NT2/D1 (cell line): Measurements from ENCODE around the gene RPP30.

ENCODE experiments used
- SUZ12 ChIP-seq: IDR thresholded peaks from 2 replicates; pipeline ENCODE4 v1.6.1; 2011; ENCODE audit not compliant: insufficient read length, insufficient read depth; ENCODE audit errors: extremely low read depth
- YY1 ChIP-seq: IDR thresholded peaks from 2 replicates; pipeline ENCODE4 v1.6.1; 2011; ENCODE audit not compliant: insufficient read length, insufficient read depth
- ZNF274 ChIP-seq: IDR thresholded peaks from 2 replicates; pipeline ENCODE4 v1.6.1; 2011; ENCODE audit warnings: mild to moderate bottlenecking, low read depth, low read length

GRCh38 chr10:90834326-90834725 is 37.4 kb upstream of the RPP30 start:
- TF ChIP-seq YY1, result no peak
- TF ChIP-seq SUZ12, result no peak
- no peak for TF ChIP-seq ZNF274
